Upper lobe of left lung (tissue), 6 donors: ENCODE results near the gene ZNF593. TPM values are rescaled to one million over a fixed set of nuclear protein-coding genes. Genes with fewer than 3 reads are reported as not detected.
A peak's percentile ranks its signal among the peaks of the same experiment; 100 is the strongest.

Experiments
- ATAC-seq, 2 donors: fragments of 200-7000 bp; cut with Tn5 transposase; one replicate each; pipeline ENCODE4 v1.9.1; 2022; ENCODE audit warnings: mild to moderate bottlenecking in 2 of 2, moderate library complexity in 2 of 2; ENCODE audit not compliant: low FRiP score in 2 of 2
- DNase-seq, 2 donors: peaks; one replicate each; pipeline ENCODE4 v3.0.0-alpha.2; 2019 to 2020
- H3K27ac ChIP-seq, 4 donors: fragments of 200-600 bp; sonication (generic); one replicate each; pipeline ENCODE4 v1.5.1; 2016 to 2019
- H3K27me3 ChIP-seq, 4 donors: fragments of 200-600 bp; sonication (generic); one replicate each; pipeline ENCODE4 v1.5.1; 2017 to 2019
- H3K36me3 ChIP-seq, 4 donors: fragments of 200-600 bp; sonication (generic); one replicate each; pipeline ENCODE4 v1.5.1; 2016 to 2019
- H3K4me1 ChIP-seq, 4 donors: fragments of 200-600 bp; sonication (generic); one replicate each; pipeline ENCODE4 v1.5.1; 2018 to 2019
- H3K4me3 ChIP-seq, 4 donors: fragments of 200-600 bp; sonication (generic); one replicate each; pipeline ENCODE4 v1.5.1; 2017 to 2019; ENCODE audit warnings: mild to moderate bottlenecking in 2 of 4, moderate library complexity in 1 of 4
- H3K9me3 ChIP-seq, 4 donors: fragments of 200-600 bp; sonication (generic); one replicate each; pipeline ENCODE4 v1.5.1; 2018 to 2019
- CTCF ChIP-seq, 6 experiments: fragments of 450-650 bp in 4 of 6; fragments of 200-600 bp in 2 of 6; sonication (generic) in 2 of 6; IDR thresholded peaks; one replicate each; pipeline ENCODE4 v1.5.1; 2016 to 2019; ENCODE audit warnings: antibody characterized with exemption in 6 of 6
- EP300 ChIP-seq, 4 donors: sonication (generic); formaldehyde crosslinking; IDR thresholded peaks; one replicate each; pipeline ENCODE4 v1.5.1; 2017; ENCODE audit warnings: antibody characterized with exemption in 4 of 4, control low read depth in 2 of 4
- POLR2A ChIP-seq, 4 donors: fragments of 450-650 bp; IDR thresholded peaks; one replicate each; pipeline ENCODE4 v1.5.1; 2016 to 2017; ENCODE audit warnings: antibody characterized with exemption in 4 of 4, mild to moderate bottlenecking in 2 of 4
- POLR2AphosphoS5 ChIP-seq, 2 donors: sonication (generic); formaldehyde crosslinking; IDR thresholded peaks; one replicate each; pipeline ENCODE4 v1.5.1; 2017; ENCODE audit warnings: antibody characterized with exemption in 2 of 2
- WGBS, 2 donors: methylation state at CpG; one replicate each; pipeline ENCODE4 v1.1.5; 2017 to 2018; 5-methylcytosine and 5-hydroxymethylcytosine counted together
- total RNA-seq, 6 donors: library from RNA; depleted of rRNA in 4 of 6; stranded (reverse); fragments of >200 nt in 4 of 6; gene quantifications; one replicate each; pipeline versions ENCODE4 v1.1.0 to v1.2.1, GENCODE V29; 2016 to 2021
- donor health status: DM: no; HTN: no; CAD: no; lungs with moderate emphysema.
- donor health status: DM: no; HTN: yes; CAD: no; lungs with severe emphysema.

Gene ZNF593
- total RNA-seq, 6 donors from 2014 or later: 9.8 to 46.5 (median 29.2) TPM

GRCh38 chr1:26132834-26133167 is 36.9 kb upstream of the ZNF593 start:
- Histone ChIP-seq H3K27me3 (no peaks in the 10 kb centered on the region), H3K4me1 (peaks cover 2 to 6% (median 5%) of the 10 kb centered on the region in 4 donors), H3K36me3 (no peaks in the 10 kb centered on the region), H3K9me3 (no peaks in the 10 kb centered on the region), H3K4me3 (no peak overlapping the region), H3K27ac (no peak overlapping the region)
- no peak for ATAC-seq
- DNase-seq: no peak
- TF ChIP-seq POLR2AphosphoS5 (IDR thresholded peaks at IDR 0.05) (no peak), CTCF (IDR thresholded peaks at IDR 0.05) (no peak), POLR2A (IDR thresholded peaks at IDR 0.05) (no peak), EP300 (IDR thresholded peaks at IDR 0.05) (no peak)
- WGBS, 2 donors: 83 to 91% methylated on average over 2 of the region's 2 CpGs

DNA sequence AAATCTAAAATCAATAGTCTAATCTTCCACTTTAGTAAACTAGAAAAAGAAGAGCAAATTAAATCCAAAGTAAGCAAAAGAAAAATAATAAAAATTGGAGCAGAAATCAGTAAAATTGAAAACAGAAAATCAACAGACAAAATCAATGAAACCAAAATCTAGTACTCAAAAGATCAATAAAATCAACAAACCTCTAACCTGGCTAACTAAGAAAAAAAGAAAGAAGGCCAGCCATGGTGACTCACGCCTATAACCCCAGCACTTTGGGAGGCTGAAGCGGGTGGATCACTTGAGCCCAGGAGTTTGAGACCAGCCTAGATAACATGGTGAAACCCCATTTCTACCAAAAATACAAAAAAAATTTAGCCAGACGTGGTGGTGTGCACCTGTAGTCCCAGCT is 35.2 kb upstream of the ZNF593 start:
- DNase-seq (no peak), ATAC-seq (no peak)
- TF ChIP-seq EP300 (IDR thresholded peaks at IDR 0.05): no peak
- no peak for TF ChIP-seq POLR2A (IDR thresholded peaks at IDR 0.05)
- TF ChIP-seq POLR2AphosphoS5 (IDR thresholded peaks at IDR 0.05): no peak
- TF ChIP-seq CTCF (IDR thresholded peaks at IDR 0.05): no peak
- Histone ChIP-seq H3K9me3 (no peaks in the 10 kb centered on the region), H3K36me3 (no peaks in the 10 kb centered on the region), H3K4me1 (no peaks in the 10 kb centered on the region), H3K4me3 (no peak overlapping the region), H3K27me3 (no peaks in the 10 kb centered on the region), H3K27ac (no peak overlapping the region)
- WGBS, 2 donors: 88 to 98% methylated on average over 3 of the region's 3 CpGs

DNA sequence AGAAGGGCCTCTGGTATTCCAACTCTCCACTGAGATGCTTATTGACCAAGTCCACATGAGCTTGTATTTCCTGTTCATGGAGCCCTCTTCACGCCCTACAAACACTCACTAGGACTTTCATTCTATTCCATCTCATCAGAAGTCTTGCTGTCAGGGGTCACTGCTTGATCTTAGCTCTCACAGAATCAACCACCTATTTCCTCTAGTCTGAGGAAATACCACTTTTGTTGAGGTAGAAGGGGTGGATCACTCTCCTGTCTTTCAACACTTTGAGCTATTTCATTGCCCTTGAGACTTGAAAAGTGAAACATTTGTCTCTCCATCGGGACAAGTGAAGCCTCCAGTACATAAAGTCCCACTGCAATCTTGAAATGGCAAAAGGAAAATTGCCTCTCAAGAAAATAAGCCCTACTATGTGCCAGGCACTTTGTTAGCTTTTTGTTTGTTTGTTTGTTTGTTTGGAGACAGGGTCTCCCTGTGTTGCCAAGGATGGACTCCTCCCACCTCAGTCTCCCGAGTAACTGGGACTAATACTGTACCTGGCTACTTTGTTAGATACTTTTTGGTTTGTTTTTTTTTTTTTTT is 30.6 kb upstream of the ZNF593 start:
- TF ChIP-seq POLR2AphosphoS5 (IDR thresholded peaks at IDR 0.05): no peak
- no peak for TF ChIP-seq POLR2A (IDR thresholded peaks at IDR 0.05)
- TF ChIP-seq CTCF (IDR thresholded peaks at IDR 0.05): no peak
- no peak for TF ChIP-seq EP300 (IDR thresholded peaks at IDR 0.05)
- Histone ChIP-seq H3K4me1 (peaks cover 0 to 4% (median 0%) of the 10 kb centered on the region in 4 donors), H3K4me3 (no peak overlapping the region), H3K9me3 (no peaks in the 10 kb centered on the region), H3K27ac (no peak overlapping the region), H3K36me3 (no peaks in the 10 kb centered on the region), H3K27me3 (no peaks in the 10 kb centered on the region)
- no peak for DNase-seq
- peak in 1 of 2 donors; percentile 57 for ATAC-seq
- 49 to 59% methylated on average over 3 of the region's 3 CpGs for WGBS, 2 donors

DNA sequence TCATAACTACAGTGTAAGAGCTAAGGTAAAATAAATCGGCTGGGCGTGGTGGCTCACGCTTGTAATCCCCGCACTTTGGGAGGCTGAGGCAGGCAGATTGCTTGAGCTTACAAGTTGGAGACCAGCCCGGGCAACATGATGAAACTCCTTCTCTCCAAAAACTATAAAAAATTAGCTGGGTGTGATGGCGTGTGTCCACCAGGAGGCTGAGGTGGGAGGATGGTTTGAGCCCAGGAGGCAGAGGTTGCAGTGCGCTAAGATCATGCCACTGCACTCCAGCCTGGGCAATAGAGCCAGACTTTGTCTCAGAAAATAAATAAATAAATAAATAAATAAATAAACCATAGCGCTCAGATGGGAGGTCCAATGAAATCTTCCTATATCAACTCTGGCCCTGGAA is 27.5 kb upstream of the ZNF593 start:
- DNase-seq: no peak
- peak overlapping the region in 1 of 4 donors; percentile 7 for H3K4me3 ChIP-seq
- no peak for ATAC-seq
- no peaks in the 10 kb centered on the region for H3K9me3 ChIP-seq
- no peaks in the 10 kb centered on the region for H3K27me3 ChIP-seq
- H3K4me1 ChIP-seq: peaks cover 0 to 5% (median 4%) of the 10 kb centered on the region in 4 donors
- no peak for TF ChIP-seq EP300 (IDR thresholded peaks at IDR 0.05)
- peak in 1 of 6 experiments; percentile 10 for TF ChIP-seq CTCF (IDR thresholded peaks at IDR 0.05)
- WGBS, 2 donors: 81% methylated on average over 8 of the region's 8 CpGs
- H3K36me3 ChIP-seq: no peaks in the 10 kb centered on the region
- no peak overlapping the region for H3K27ac ChIP-seq
